H1 (cell line): ENCODE data around the gene CHMP1B. TPM values are rescaled to one million over a fixed set of nuclear protein-coding genes. Genes with fewer than 3 reads are reported as not detected.

Experiments
- CTCF ChIA-PET: fragments of 300-600 bp; sonication (Branson Sonifier 250); formaldehyde crosslinking; loops from one replicate; lab custom pipeline; 2021; ENCODE audit not compliant: partially characterized antibody; lab: Charles Lee
- POLR2A ChIA-PET: fragments of 300-600 bp; sonication (Branson Sonifier 250); formaldehyde crosslinking; loops from one replicate; lab custom pipeline; 2021; ENCODE audit warnings: inconsistent platforms; ENCODE audit not compliant: partially characterized antibody; lab: Charles Lee
- DNase-seq, 2 experiments: peaks; one replicate each; pipeline versions ENCODE4 v3.0.0 to v3.0.0-alpha.2; 2010 to 2022; ENCODE audit warnings: low spot score in 2 of 2, low read depth in 1 of 2, mixed read lengths in 1 of 2
- FAIRE-seq: peaks from 2 replicates; lab custom pipeline; 2011; peaks lifted over from hg19 to GRCh38; lab: Jason Lieb, UNC
- H2AFZ ChIP-seq: 2 replicates; pipeline ENCODE4 v1.8.1; 2012; ENCODE audit warnings: low read length, inconsistent platforms
- H2AK5ac ChIP-seq: 2 replicates; pipeline ENCODE4 v1.6.1; 2013; ENCODE audit warnings: low read depth, low read length
- H2BK120ac ChIP-seq: replicated peaks from 2 replicates; pipeline ENCODE3; 2013; ENCODE audit warnings: low read depth, low read length, inconsistent platforms
- H2BK12ac ChIP-seq: 2 replicates; pipeline ENCODE4 v1.6.1; 2013; ENCODE audit warnings: low read depth, low read length
- H2BK15ac ChIP-seq: 2 replicates; pipeline ENCODE4 v1.6.1; 2013; ENCODE audit warnings: low read length
- H2BK20ac ChIP-seq: 2 replicates; pipeline ENCODE4 v1.6.1; 2013; ENCODE audit warnings: low read length
- H2BK5ac ChIP-seq: 2 replicates; pipeline ENCODE4 v1.6.1; 2013; ENCODE audit warnings: low read depth, low read length
- H3K14ac ChIP-seq: 2 replicates; pipeline ENCODE4 v1.6.1; 2013; ENCODE audit warnings: inconsistent platforms; ENCODE audit not compliant: insufficient read length
- H3K18ac ChIP-seq: 2 replicates; pipeline ENCODE4 v1.6.1; 2013; ENCODE audit warnings: low read length; ENCODE audit errors: extremely low read depth
- H3K23ac ChIP-seq: 2 replicates; pipeline ENCODE4 v1.6.1; 2013; ENCODE audit warnings: inconsistent platforms; ENCODE audit not compliant: insufficient read length
- H3K23me2 ChIP-seq: 2 replicates; pipeline ENCODE4 v1.6.1; 2013; ENCODE audit warnings: low read depth, low read length
- H3K27ac ChIP-seq: 2 replicates; pipeline ENCODE4 v1.6.1; 2011; ENCODE audit warnings: low read depth, low read length, inconsistent platforms
- H3K27me3 ChIP-seq, 4 experiments: replicated peaks in 1 of 4; 1 replicate in 1 of 4; 2 replicates in 3 of 4; pipeline versions ENCODE4 v1.6.1 to v1.8.1; 2011 to 2013; ENCODE audit warnings: low read length in 3 of 4, mild to moderate bottlenecking in 3 of 4, inconsistent platforms in 2 of 4, mixed read lengths in 2 of 4, moderate library complexity in 1 of 4; ENCODE audit not compliant: control insufficient read depth in 3 of 4, insufficient read depth in 3 of 4; ENCODE audit errors: extremely low read depth in 1 of 4
- H3K36me3 ChIP-seq, 4 experiments: 2 replicates each; pipeline versions ENCODE4 v1.6.1 to v1.8.1; 2011 to 2013; ENCODE audit warnings: mild to moderate bottlenecking in 4 of 4, low read length in 3 of 4, moderate library complexity in 2 of 4, control low read depth in 1 of 4, inconsistent platforms in 1 of 4; ENCODE audit not compliant: insufficient read depth in 4 of 4, control insufficient read depth in 2 of 4
- H3K4ac ChIP-seq: replicated peaks from 2 replicates; pipeline ENCODE3; 2013; ENCODE audit warnings: low read length, low read depth, mixed read lengths, inconsistent platforms; ENCODE audit not compliant: insufficient read length
- H3K4me1 ChIP-seq, 4 experiments: replicated peaks in 1 of 4; 1 replicate in 1 of 4; 2 replicates in 3 of 4; pipeline versions ENCODE4 v1.6.1 to v1.8.1; 2011 to 2013; ENCODE audit warnings: low read length in 3 of 4, inconsistent platforms in 2 of 4, mixed read lengths in 1 of 4; ENCODE audit not compliant: insufficient read depth in 4 of 4, control insufficient read depth in 3 of 4
- H3K4me2 ChIP-seq, 2 experiments: 2 replicates each; pipeline versions ENCODE4 v1.6.1 to v1.8.1; 2011 to 2013; ENCODE audit warnings: low read depth in 2 of 2, low read length in 2 of 2, control low read depth in 1 of 2, inconsistent platforms in 1 of 2, mild to moderate bottlenecking in 1 of 2; ENCODE audit not compliant: insufficient read depth in 1 of 2
- H3K4me3 ChIP-seq, 4 experiments: fragments of 200-600, 300-600 bp in 1 of 4; sonication (generic), shearing (Covaris generic), sonication (Bioruptor Twin) in 1 of 4; 2 replicates each; pipeline versions ENCODE4 v1.5.1 to v1.8.1; 2011 to 2016; ENCODE audit warnings: low read length in 4 of 4, low read depth in 3 of 4, control low read depth in 2 of 4, inconsistent platforms in 2 of 4, mild to moderate bottlenecking in 2 of 4, mixed read lengths in 1 of 4, moderate library complexity in 1 of 4; ENCODE audit not compliant: insufficient read depth in 2 of 4; ENCODE audit errors: extremely low read depth in 1 of 4
- H3K56ac ChIP-seq: replicated peaks from 2 replicates; pipeline ENCODE3; 2013; ENCODE audit warnings: low read depth, mild to moderate bottlenecking, mixed read lengths, low read length, inconsistent platforms; ENCODE audit not compliant: insufficient read length
- H3K79me1 ChIP-seq: 2 replicates; pipeline ENCODE4 v1.6.1; 2013; ENCODE audit warnings: low read depth, low read length, control low read depth
- H3K79me2 ChIP-seq, 2 experiments: 2 replicates each; pipeline versions ENCODE4 v1.6.1 to v1.8.1; 2012 to 2013; ENCODE audit warnings: low read length in 2 of 2, mild to moderate bottlenecking in 2 of 2, inconsistent platforms in 1 of 2; ENCODE audit not compliant: insufficient read depth in 2 of 2, control insufficient read depth in 1 of 2
- H3K9ac ChIP-seq, 4 experiments: replicated peaks in 1 of 4; 1 replicate in 1 of 4; 2 replicates in 3 of 4; pipeline versions ENCODE4 v1.6.1 to v1.8.1; 2011 to 2013; ENCODE audit warnings: low read depth in 3 of 4, low read length in 3 of 4, control low read depth in 2 of 4, mild to moderate bottlenecking in 2 of 4, moderate library complexity in 2 of 4, inconsistent platforms in 1 of 4; ENCODE audit errors: extremely low read depth in 1 of 4
- H3K9me3 ChIP-seq, 2 experiments: 2 replicates each; pipeline versions ENCODE4 v1.6.1 to v1.8.1; 2012 to 2013; ENCODE audit warnings: mild to moderate bottlenecking in 2 of 2, moderate library complexity in 2 of 2, control low read depth in 1 of 2, inconsistent platforms in 1 of 2, low read depth in 1 of 2, low read length in 1 of 2, mixed read lengths in 1 of 2; ENCODE audit not compliant: insufficient read depth in 2 of 2
- H4K20me1 ChIP-seq, 2 experiments: replicated peaks in 1 of 2; 2 replicates each; pipeline versions ENCODE3 to v1.8.1; 2011 to 2013; ENCODE audit warnings: inconsistent platforms in 2 of 2, low read length in 2 of 2, mild to moderate bottlenecking in 1 of 2; ENCODE audit not compliant: insufficient read depth in 2 of 2, control insufficient read depth in 1 of 2
- H4K5ac ChIP-seq: 2 replicates; pipeline ENCODE4 v1.6.1; 2013; ENCODE audit warnings: low read length, low read depth, mixed read lengths, inconsistent platforms; ENCODE audit not compliant: insufficient read length
- H4K8ac ChIP-seq: 2 replicates; pipeline ENCODE4 v1.8.0; 2013; ENCODE audit warnings: mild to moderate bottlenecking, moderate library complexity, low read length, inconsistent platforms; ENCODE audit not compliant: insufficient read depth; ENCODE audit errors: extremely low read depth
- H4K91ac ChIP-seq: replicated peaks from 2 replicates; pipeline ENCODE3; 2013; ENCODE audit warnings: low read length, mixed read lengths, inconsistent platforms; ENCODE audit not compliant: insufficient read length
- CHD1 ChIP-seq: IDR thresholded peaks from 2 replicates; pipeline ENCODE4 v1.6.1; 2012; ENCODE audit warnings: low read depth, low read length, improper control_type of control experiment
- CTBP2 ChIP-seq: IDR thresholded peaks from 2 replicates; pipeline ENCODE4 v1.7.0; 2011; ENCODE audit warnings: borderline replicate concordance, mild to moderate bottlenecking, moderate library complexity, mixed read lengths, low read length; ENCODE audit not compliant: insufficient read depth, insufficient read length
- HDAC6 ChIP-seq: IDR thresholded peaks from one replicate; pipeline ENCODE4 v1.7.1; 2012; ENCODE audit warnings: low read depth, mild to moderate bottlenecking, inconsistent platforms, low read length, moderate library complexity
- KDM5A ChIP-seq: fragments of 200-600 bp; IDR thresholded peaks from 2 replicates; pipeline ENCODE4 v1.7.1; 2012; ENCODE audit warnings: mild to moderate bottlenecking, low read length, inconsistent platforms, mixed read lengths
- PHF8 ChIP-seq: fragments of 200-600 bp; sonication (generic); conservative IDR thresholded peaks from 2 replicates; pipeline ENCODE4 v1.7.1; 2012; ENCODE audit warnings: low read depth, mild to moderate bottlenecking, inconsistent platforms, low read length, moderate library complexity
- POU5F1 ChIP-seq: IDR thresholded peaks from 2 replicates; pipeline ENCODE4 v1.6.1; 2011; ENCODE audit warnings: low read depth, mild to moderate bottlenecking, low read length, moderate library complexity
- RFX5 ChIP-seq: IDR thresholded peaks from 2 replicates; pipeline ENCODE4 v1.6.1; 2011; ENCODE audit warnings: low read depth, low read length, improper control_type of control experiment, borderline replicate concordance
- RXRA ChIP-seq: IDR thresholded peaks from 2 replicates; pipeline ENCODE4 v1.6.1; 2011; ENCODE audit warnings: low read depth, mild to moderate bottlenecking, low read length, moderate library complexity; ENCODE audit not compliant: insufficient read depth
- SIRT6 ChIP-seq: IDR thresholded peaks from one replicate; pipeline ENCODE4 v1.7.1; 2012; ENCODE audit warnings: low read length, inconsistent platforms
- SRF ChIP-seq: IDR thresholded peaks from 2 replicates; pipeline ENCODE4 v1.6.1; 2011; ENCODE audit warnings: mild to moderate bottlenecking, low read depth, low read length, moderate library complexity
- USF2 ChIP-seq: IDR thresholded peaks from 2 replicates; pipeline ENCODE4 v1.6.1; 2011; ENCODE audit warnings: low read length, improper control_type of control experiment
- YY1 ChIP-seq: IDR thresholded peaks from 2 replicates; pipeline ENCODE4 v1.6.1; 2011; ENCODE audit warnings: low read depth, mild to moderate bottlenecking, low read length
- WGBS, 2 experiments: shearing (Covaris generic) in 1 of 2; methylation state at CpG; one replicate each; pipeline versions ENCODE4 v1.1.6 to v1.1.7; 2013 to 2015; ENCODE audit warnings: low lambda C conversion rate in 2 of 2, mixed read lengths in 2 of 2, inconsistent platforms in 1 of 2, low coverage in 1 of 2, missing lambda C conversion rate in 1 of 2; ENCODE audit not compliant: insufficient replicate concordance in 2 of 2, insufficient coverage in 1 of 2, insufficient read length in 1 of 2; ENCODE audit errors: extremely low coverage in 1 of 2, missing lambda C conversion rate in 1 of 2; 5-methylcytosine and 5-hydroxymethylcytosine counted together
- polyA plus RNA-seq, 7 experiments: library from polyadenylated mRNA; depleted of rRNA in 3 of 7; stranded (reverse) in 5 of 7; unstranded in 2 of 7; fragments of >200 nt in 5 of 7; fragments of 200-250 nt in 2 of 7; gene quantifications; 1 replicate in 5 of 7; 2 replicates in 1 of 7; 4 replicates in 1 of 7; pipeline versions ENCODE4 v1.2.1 to v1.2.3, GENCODE V29; 2011 to 2013; ENCODE audit warnings: missing spikeins in 2 of 7, mixed read lengths in 2 of 7
- total RNA-seq: library from RNA; stranded (reverse); fragmentation: NEBNext Ultra II Directional; extraction: Animal tissue kit (Norgen Biotek cat#: 25700); gene quantifications from 2 replicates; pipeline ENCODE4 v1.2.1, GENCODE V29; 2021

CHMP1B gene
- total and polyA plus RNA-seq, 2 of the 8 experiments (the other 6 are each of a cell fraction or from before 2014, with no cell fraction given): 30.5 to 43.2 TPM

- Histone ChIP-seq H3K56ac (no peak overlapping the region), H2AK5ac (peak overlapping the region; percentile 17; the same call in 1 of the 2 replicates), H3K79me1 (no peaks in the 10 kb centered on the region), H3K18ac (peak overlapping the region; percentile 57), H4K8ac (no peak overlapping the region; the same call in 1 of the 2 replicates), H4K91ac (peak overlapping the region; percentile 91), H2BK120ac (peak overlapping the region; percentile 67), H3K4me1 (peaks cover 16 to 32% (median 22%) of the 10 kb centered on the region in 4 experiments), H3K23me2 (no peaks in the 10 kb centered on the region), H2BK15ac (no peak overlapping the region), H2BK5ac (peak overlapping the region; percentile 90; the same call in 1 of the 2 replicates), H4K20me1 (no peaks in the 10 kb centered on the region), H2BK12ac (peak overlapping the region; percentile 82; the same call in 1 of the 2 replicates), H2BK20ac (peak overlapping the region; percentile 88), H3K4me2 (no peak overlapping the region; a peak in 1 of 4 replicates), H3K27me3 (no peaks in the 10 kb centered on the region), H3K14ac (no peak overlapping the region), H3K4me3 (no peak overlapping the region), H3K36me3 (no peaks in the 10 kb centered on the region), H2AFZ (no peak overlapping the region), H4K5ac (no peak overlapping the region), H3K79me2 (no peaks in the 10 kb centered on the region), H3K9me3 (no peaks in the 10 kb centered on the region), H3K27ac (peak overlapping the region; percentile 29; the same call in 1 of the 2 replicates), H3K4ac (no peak overlapping the region), H3K23ac (no peak overlapping the region), H3K9ac (no peak overlapping the region)
- FAIRE-seq: no peak
- ChIA-PET POLR2A (interaction anchor here (0.8 to 1.4 kb wide), 4 partner anchors 18 to 74 kb away, joined by 3 read pairs; partner anchors contain the start of gene CHMP1B), CTCF (interaction anchor here (0.7 to 2.1 kb wide), 11 partner anchors 13 to 155 kb away, joined by 3 to 5 read pairs (median 4); no protein-coding TSS in a partner anchor)
- 88% methylated on average over 3 of the region's 3 CpGs; no CpG with 5 or more reads in 1 of the 2 experiments for WGBS, 2 experiments
- DNase-seq: no peak
- TF ChIP-seq PHF8 (no peak), USF2 (no peak), CTBP2 (no peak), RXRA (no peak), YY1 (no peak), RFX5 (no peak), POU5F1 (no peak), SIRT6 (no peak), HDAC6 (no peak), SRF (no peak), CHD1 (no peak), KDM5A (no peak)
Measured at GRCh38 chr18:11810379-11810778, 40.8 kb upstream of the CHMP1B start.
